Motor neuron (in vitro differentiated cells): ENCODE data around the gene SLC35F6. TPM values are rescaled to one million over a fixed set of nuclear protein-coding genes. Genes with fewer than 3 reads are reported as not detected.
"Not testable (repeated sequence)": the region's sequence is repeated elsewhere in the genome, so short reads cannot be mapped to it uniquely, and the experiment has no call there.

Experiments
- ATAC-seq, 8 experiments: fragments of 200-7000 bp; cut with Tn5 transposase; replicated peaks in 6 of 8; 2 replicates each; pipeline ENCODE4 v1.8.0; 2021; ENCODE audit warnings: mild to moderate bottlenecking in 8 of 8, moderate library complexity in 8 of 8
- H3K27ac ChIP-seq, 2 donors: fragments of 250-450 bp; sonication (Bioruptor Pico); 2 replicates each; pipeline ENCODE4 v1.9.0; 2021; ENCODE audit warnings: antibody characterized with exemption in 2 of 2, mild to moderate bottlenecking in 2 of 2, moderate library complexity in 1 of 2
- H3K4me1 ChIP-seq, 2 donors: fragments of 250-450 bp; sonication (Bioruptor Pico); replicated peaks in 1 of 2; 2 replicates each; pipeline ENCODE4 v1.6.1; 2021; ENCODE audit warnings: antibody characterized with exemption in 2 of 2, mild to moderate bottlenecking in 2 of 2, moderate library complexity in 1 of 2
- H3K4me3 ChIP-seq, 5 donors: fragments of 250-450 bp; sonication (Bioruptor Pico); 2 replicates each; pipeline ENCODE4 v1.9.0; 2021; ENCODE audit warnings: antibody characterized with exemption in 5 of 5, mild to moderate bottlenecking in 5 of 5, moderate library complexity in 4 of 5
- WGBS, 10 experiments: fragments of 450-650 bp; shearing (Covaris generic); methylation state at CpG; one replicate each; pipeline ENCODE4 v1.0.0; 2022; 5-methylcytosine and 5-hydroxymethylcytosine counted together
- in situ Hi-C, 9 experiments: fragments of 400-800 bp; cut with MboI; loops; one replicate each; pipeline ENCODE4 v1.15.0; 2021; ENCODE audit warnings: low sequenced_read_pairs in 9 of 9, low pct_unique_long_range_greater_than_20kb in 2 of 9; ENCODE audit not compliant: unreplicated experiment in 9 of 9
- total RNA-seq, 8 experiments: library from RNA; unstranded; fragments of 300-600 nt; gene quantifications; 2 replicates each; pipeline versions ENCODE4 v1.2.3 to v1.2.4, GENCODE V29; 2022

SLC35F6 gene
- total RNA-seq, 8 experiments from 2014 or later = 12.4 to 56.5 (median 23.3) TPM

- in situ Hi-C loops = no loop called here
- WGBS, 10 experiments = 40 to 100% (median 80%) methylated on average over 1 to 2 of the region's 2 CpGs; no CpG with 5 or more reads in 3 of the 10 experiments
- ATAC-seq = peak; percentile 62 to 86 (median 72)
- no peak overlapping the region for H3K4me3 ChIP-seq
- no peak overlapping the region for H3K27ac ChIP-seq
- peaks cover 17% of the 10 kb centered on the region in 2 donors for H3K4me1 ChIP-seq
Measured at GRCh38 chr2:26807788-26808460, 43.8 kb downstream of the SLC35F6 start.

- WGBS, 10 experiments = 0 to 100% (median 89%) methylated on average over 1 to 3 of the region's 3 CpGs; no CpG with 5 or more reads in 4 of the 10 experiments
- Histone ChIP-seq H3K27ac (no peak overlapping the region), H3K4me3 (no peak overlapping the region), H3K4me1 (peaks cover 17% of the 10 kb centered on the region in 2 donors)
- no peak for ATAC-seq
- in situ Hi-C loops = no loop called here
Measured at GRCh38 chr2:26809211-26809610, 45.1 kb downstream of the SLC35F6 start.

GRCh38 chr2:26809876-26810577 is 45.9 kb downstream of the SLC35F6 start:
- H3K27ac ChIP-seq = no peak overlapping the region
- no peak overlapping the region for H3K4me3 ChIP-seq
- ATAC-seq = no peak
- WGBS, 10 experiments = 17 to 85% (median 67%) methylated on average over 1 to 6 of the region's 6 CpGs; no CpG with 5 or more reads in 1 of the 10 experiments
- in situ Hi-C loops = no loop called here
- H3K4me1 ChIP-seq = peaks cover 17% of the 10 kb centered on the region in 2 donors

- WGBS, 10 experiments = 7 to 80% (median 28%) methylated on average over 1 to 5 of the region's 8 CpGs; no CpG with 5 or more reads in 3 of the 10 experiments
- no peak overlapping the region for H3K4me3 ChIP-seq
- H3K4me1 ChIP-seq = peaks cover 17% of the 10 kb centered on the region in 2 donors
- in situ Hi-C loops = no loop called here
- no peak for ATAC-seq
- no peak overlapping the region for H3K27ac ChIP-seq
Measured at GRCh38 chr2:26811261-26811660, 47.2 kb downstream of the SLC35F6 start.

GRCh38 chr2:26811791-26812694 is 48.0 kb downstream of the SLC35F6 start:
- in situ Hi-C loops = no loop called here
- 32 to 100% (median 71%) methylated on average over 1 to 10 of the region's 14 CpGs; no CpG with 5 or more reads in 3 of the 10 experiments for WGBS, 10 experiments
- H3K4me3 ChIP-seq = no peak overlapping the region
- peak overlapping the region in 1 of 2 donors; percentile 72 for H3K27ac ChIP-seq
- ATAC-seq = peak in 5 of 8 experiments; percentile 45 to 81 (median 76)
- peaks cover 17% of the 10 kb centered on the region in 2 donors for H3K4me1 ChIP-seq

GRCh38 chr2:26812731-26813130 is 48.6 kb downstream of the SLC35F6 start:
- ATAC-seq = no peak
- Histone ChIP-seq H3K4me3 (no peak overlapping the region), H3K27ac (no peak overlapping the region), H3K4me1 (peaks cover 15% of the 10 kb centered on the region in 2 donors)
- 33 to 100% (median 70%) methylated on average over 2 to 3 of the region's 3 CpGs; no CpG with 5 or more reads in 5 of the 10 experiments for WGBS, 10 experiments
- in situ Hi-C loops = no loop called here

GRCh38 chr2:26814072-26814765 is 50.1 kb downstream of the SLC35F6 start:
- H3K27ac ChIP-seq, in situ Hi-C loops, H3K4me1 ChIP-seq, H3K4me3 ChIP-seq, ATAC-seq: not testable (repeated sequence)
- 71 to 100% (median 95%) methylated on average over 5 to 12 of the region's 52 CpGs; no CpG with 5 or more reads in 6 of the 10 experiments for WGBS, 10 experiments

GRCh38 chr2:26816893-26817292 is 52.8 kb downstream of the SLC35F6 start:
- peak in 4 of 8 experiments; percentile 37 to 99 (median 86) for ATAC-seq
- in situ Hi-C loops = no loop called here
- H3K27ac ChIP-seq = no peak overlapping the region
- WGBS, 10 experiments = 0 to 80% (median 50%) methylated on average over 1 of the region's 3 CpGs; no CpG with 5 or more reads in 7 of the 10 experiments
- H3K4me3 ChIP-seq = no peak overlapping the region
- H3K4me1 ChIP-seq = peaks cover 6 to 7% of the 10 kb centered on the region in 2 donors

- 0 to 83% (median 67%) methylated on average over 1 to 4 of the region's 5 CpGs; no CpG with 5 or more reads in 3 of the 10 experiments for WGBS, 10 experiments
- no peaks in the 10 kb centered on the region for H3K4me1 ChIP-seq
- ATAC-seq = no peak
- in situ Hi-C loops = no loop called here
- no peak overlapping the region for H3K27ac ChIP-seq
- no peak overlapping the region for H3K4me3 ChIP-seq
Measured at GRCh38 chr2:26818255-26818654, 54.2 kb downstream of the SLC35F6 start.

- no peaks in the 10 kb centered on the region for H3K4me1 ChIP-seq
- WGBS, 10 experiments = 19 to 100% (median 60%) methylated on average over 1 to 5 of the region's 6 CpGs; no CpG with 5 or more reads in 1 of the 10 experiments
- no peak overlapping the region for H3K27ac ChIP-seq
- no peak for ATAC-seq
- in situ Hi-C loops = no loop called here
- no peak overlapping the region for H3K4me3 ChIP-seq
Measured at GRCh38 chr2:26818972-26819371, 54.9 kb downstream of the SLC35F6 start.

GRCh38 chr2:26820932-26821331 is 56.8 kb downstream of the SLC35F6 start:
- H3K27ac ChIP-seq = no peak overlapping the region
- H3K4me1 ChIP-seq = no peaks in the 10 kb centered on the region
- 56 to 93% (median 81%) methylated on average over 3 to 7 of the region's 7 CpGs; no CpG with 5 or more reads in 1 of the 10 experiments for WGBS, 10 experiments
- H3K4me3 ChIP-seq = no peak overlapping the region
- in situ Hi-C loops = no loop called here
- no peak for ATAC-seq

- Histone ChIP-seq H3K4me3 (no peak overlapping the region), H3K4me1 (no peaks in the 10 kb centered on the region), H3K27ac (no peak overlapping the region)
- ATAC-seq = no peak
- 77 to 96% (median 90%) methylated on average over 2 to 6 of the region's 6 CpGs; no CpG with 5 or more reads in 5 of the 10 experiments for WGBS, 10 experiments
- in situ Hi-C loops = no loop called here
Measured at GRCh38 chr2:26822877-26823276, 58.8 kb downstream of the SLC35F6 start.
